Stomach (tissue), 9 donors: ENCODE measurements around the gene VCL. TPM values are rescaled to one million over a fixed set of nuclear protein-coding genes. Genes with fewer than 3 reads are reported as not detected.

Experiments
- DNase-seq, 2 donors: peaks; one replicate each; pipeline versions ENCODE4 v3.0.0 to v3.0.0-alpha.2; 2013 to 2019
- H3K27ac ChIP-seq, 5 donors: fragments of 200-600 bp in 4 of 5; sonication (generic) in 4 of 5; one replicate each; pipeline ENCODE4 v1.5.1; 2013 to 2019; ENCODE audit warnings: mild to moderate bottlenecking in 1 of 5, moderate library complexity in 1 of 5
- H3K27me3 ChIP-seq, 3 donors: fragments of 200-600 bp; sonication (generic); one replicate each; pipeline ENCODE4 v1.5.1; 2017 to 2019; ENCODE audit warnings: mixed run types in 1 of 3
- H3K36me3 ChIP-seq, 4 donors: fragments of 200-600 bp; sonication (generic); 1 replicate in 3 of 4; 2 replicates in 1 of 4; pipeline ENCODE4 v1.5.1; 2016 to 2019
- H3K4me1 ChIP-seq, 4 donors: fragments of 200-600 bp; sonication (generic); one replicate each; pipeline ENCODE4 v1.5.1; 2016 to 2019
- H3K4me3 ChIP-seq, 4 donors: fragments of 200-600 bp; sonication (generic) in 3 of 4; one replicate each; pipeline ENCODE4 v1.5.1; 2016 to 2019; ENCODE audit warnings: mild to moderate bottlenecking in 1 of 4
- H3K9me3 ChIP-seq, 4 donors: fragments of 200-600 bp; sonication (generic); one replicate each; pipeline ENCODE4 v1.5.1; 2016 to 2019
- EP300 ChIP-seq: sonication (generic); formaldehyde crosslinking; IDR thresholded peaks from one replicate; pipeline ENCODE4 v1.6.1; 2017; ENCODE audit warnings: antibody characterized with exemption
- POLR2A ChIP-seq, 4 donors: fragments of 450-650 bp; IDR thresholded peaks; one replicate each; pipeline ENCODE4 v1.6.1; 2016; ENCODE audit warnings: antibody characterized with exemption in 4 of 4, control low read depth in 2 of 4, mild to moderate bottlenecking in 1 of 4, moderate library complexity in 1 of 4
- POLR2AphosphoS5 ChIP-seq, 3 donors: sonication (generic); formaldehyde crosslinking; IDR thresholded peaks; one replicate each; pipeline ENCODE4 v1.6.1; 2016; ENCODE audit warnings: antibody characterized with exemption in 3 of 3
- WGBS, 5 donors: extraction: QIAGEN DNeasy Blood & Tissue Kit in 3 of 5; methylation state at CpG; one replicate each; pipeline versions ENCODE4 v1.1.5 to v1.1.7; 2013 to 2018; 5-methylcytosine and 5-hydroxymethylcytosine counted together
- intact Hi-C: fragments of 100-400 bp; cut with DNase I; formaldehyde crosslinking; loops from one replicate; pipeline ENCODE4 v1.15.1; 2023; ENCODE audit warnings: low total_unique reads
- polyA plus RNA-seq, 3 donors: library from polyadenylated mRNA; stranded (reverse); fragments of 200-250 nt; gene quantifications; one replicate each; pipeline ENCODE4 v1.2.3, GENCODE V29; 2013
- total RNA-seq, 5 donors: library from RNA; depleted of rRNA; stranded (reverse); fragments of >200 nt; gene quantifications; one replicate each; pipeline versions ENCODE4 v1.1.0 to v1.2.3, GENCODE V29; 2014 to 2016
- TF ChIP-seq, protein P1 (sequence below), 7 experiments: fragments of 450-650 bp in 4 of 7; fragments of 200-600 bp in 3 of 7; sonication (generic) in 3 of 7; IDR thresholded peaks; one replicate each; pipeline ENCODE4 v1.5.1; 2016 to 2019; ENCODE audit warnings: antibody characterized with exemption in 7 of 7, control low read depth in 2 of 7, mild to moderate bottlenecking in 1 of 7
- donor health status: healthy with polysubstance abuse.
- donor health status: Bipolar disorder and iron deficiency.
- donor health status: healthy.

Gene VCL
- total and polyA plus RNA-seq, 8 donors: 11.2 to 211 (median 62.3) TPM

DNA sequence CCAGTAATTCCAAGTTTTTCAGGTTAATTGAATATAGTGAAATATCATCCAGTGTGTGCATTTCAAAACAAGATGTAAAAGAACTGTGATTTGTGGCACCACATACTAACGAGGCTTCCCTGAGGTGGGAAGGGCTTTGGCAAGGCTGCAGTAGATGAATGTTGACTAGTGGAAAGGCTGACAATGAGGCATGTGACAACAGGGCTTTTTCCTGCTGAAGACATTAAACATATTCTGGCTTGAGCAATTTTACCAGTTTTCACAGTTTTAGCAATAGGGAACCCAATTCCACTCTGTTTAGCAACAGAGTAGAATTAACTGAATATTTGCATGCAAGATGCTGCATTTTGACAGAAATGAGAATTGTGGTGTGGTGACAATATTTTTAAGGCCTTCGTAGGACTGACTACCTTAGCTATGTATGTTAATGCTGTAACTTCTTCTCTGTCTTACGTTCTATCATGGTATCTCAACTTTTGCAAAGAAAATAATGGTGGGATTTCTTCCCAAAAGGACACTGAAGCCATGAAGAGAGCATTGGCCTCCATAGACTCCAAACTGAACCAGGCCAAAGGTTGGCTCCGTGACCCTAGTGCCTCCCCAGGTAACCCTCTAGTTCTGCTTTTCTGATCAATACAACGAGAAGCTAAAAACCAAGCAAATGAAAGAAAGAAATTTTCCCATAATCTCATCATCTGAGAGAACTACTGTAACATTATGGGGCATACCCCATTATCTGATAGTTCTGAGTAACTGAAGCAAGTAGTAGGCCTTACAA lies 84.2 kb downstream of the VCL start:
- Histone ChIP-seq H3K9me3 (no peaks in the 10 kb centered on the region), H3K4me3 (no peak overlapping the region), H3K27ac (no peak overlapping the region), H3K4me1 (peaks cover 0 to 67% (median 27%) of the 10 kb centered on the region in 4 donors), H3K27me3 (no peaks in the 10 kb centered on the region), H3K36me3 (peaks cover 23 to 50% (median 40%) of the 10 kb centered on the region in 4 donors)
- DNase-seq: no peak
- WGBS, 5 donors: 58 to 74% (median 63%) methylated on average over 5 of the region's 5 CpGs
- TF ChIP-seq EP300 (no peak), POLR2AphosphoS5 (IDR thresholded peaks at IDR 0.05) (no peak), POLR2A (IDR thresholded peaks at IDR 0.05) (no peak)
- TF ChIP-seq, protein P1, sequence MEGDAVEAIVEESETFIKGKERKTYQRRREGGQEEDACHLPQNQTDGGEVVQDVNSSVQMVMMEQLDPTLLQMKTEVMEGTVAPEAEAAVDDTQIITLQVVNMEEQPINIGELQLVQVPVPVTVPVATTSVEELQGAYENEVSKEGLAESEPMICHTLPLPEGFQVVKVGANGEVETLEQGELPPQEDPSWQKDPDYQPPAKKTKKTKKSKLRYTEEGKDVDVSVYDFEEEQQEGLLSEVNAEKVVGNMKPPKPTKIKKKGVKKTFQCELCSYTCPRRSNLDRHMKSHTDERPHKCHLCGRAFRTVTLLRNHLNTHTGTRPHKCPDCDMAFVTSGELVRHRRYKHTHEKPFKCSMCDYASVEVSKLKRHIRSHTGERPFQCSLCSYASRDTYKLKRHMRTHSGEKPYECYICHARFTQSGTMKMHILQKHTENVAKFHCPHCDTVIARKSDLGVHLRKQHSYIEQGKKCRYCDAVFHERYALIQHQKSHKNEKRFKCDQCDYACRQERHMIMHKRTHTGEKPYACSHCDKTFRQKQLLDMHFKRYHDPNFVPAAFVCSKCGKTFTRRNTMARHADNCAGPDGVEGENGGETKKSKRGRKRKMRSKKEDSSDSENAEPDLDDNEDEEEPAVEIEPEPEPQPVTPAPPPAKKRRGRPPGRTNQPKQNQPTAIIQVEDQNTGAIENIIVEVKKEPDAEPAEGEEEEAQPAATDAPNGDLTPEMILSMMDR (IDR thresholded peaks at IDR 0.05): no peak
- intact Hi-C loops: no loop called here

DNA sequence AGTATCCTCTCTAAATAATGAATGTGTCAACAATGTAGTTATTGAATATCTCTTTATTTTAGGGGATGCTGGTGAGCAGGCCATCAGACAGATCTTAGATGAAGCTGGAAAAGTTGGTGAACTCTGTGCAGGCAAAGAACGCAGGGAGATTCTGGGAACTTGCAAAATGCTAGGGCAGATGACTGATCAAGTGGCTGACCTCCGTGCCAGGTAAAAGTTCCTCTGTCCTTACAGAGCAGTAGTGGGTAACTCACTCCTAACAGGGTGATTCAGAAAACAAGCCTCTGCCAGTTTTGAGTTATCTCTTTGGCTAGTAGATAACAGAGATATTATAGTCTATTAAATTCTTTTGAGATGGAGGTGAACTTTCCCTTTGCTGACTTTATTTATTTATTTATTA lies 85.4 kb downstream of the VCL start:
- no peak overlapping the region for H3K4me3 ChIP-seq
- 65 to 86% (median 84%) methylated on average over 2 of the region's 2 CpGs for WGBS, 5 donors
- H3K27me3 ChIP-seq: no peaks in the 10 kb centered on the region
- H3K9me3 ChIP-seq: no peaks in the 10 kb centered on the region
- TF ChIP-seq POLR2AphosphoS5 (IDR thresholded peaks at IDR 0.05): no peak
- no peak for TF ChIP-seq EP300
- TF ChIP-seq, protein P1 (IDR thresholded peaks at IDR 0.05): no peak
- no peak for TF ChIP-seq POLR2A (IDR thresholded peaks at IDR 0.05)
- peaks cover 0 to 56% (median 20%) of the 10 kb centered on the region in 4 donors for H3K4me1 ChIP-seq
- intact Hi-C loops: no loop called here
- no peak overlapping the region for H3K27ac ChIP-seq
- H3K36me3 ChIP-seq: peaks cover 23 to 54% (median 40%) of the 10 kb centered on the region in 4 donors
- no peak for DNase-seq

DNA sequence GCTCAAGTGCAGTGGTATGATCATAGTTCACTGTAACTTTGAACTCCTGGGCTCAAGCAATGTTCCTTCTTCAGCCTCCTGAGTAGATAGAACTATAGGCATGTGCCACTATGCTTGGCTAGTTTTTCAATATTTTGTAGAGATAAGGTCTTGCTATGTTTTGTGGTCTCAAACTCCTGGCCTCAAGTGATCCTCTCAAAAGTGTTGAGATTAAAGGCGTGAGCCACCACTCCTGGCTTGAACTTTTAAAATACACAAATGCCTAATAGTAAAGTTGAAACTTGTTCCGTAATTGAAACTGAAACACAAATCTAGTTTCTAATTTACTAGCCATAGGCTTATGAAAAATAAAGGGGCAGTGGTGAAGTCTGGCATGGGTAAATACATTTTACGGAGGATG lies 87.0 kb downstream of the VCL start:
- no peak overlapping the region for H3K4me3 ChIP-seq
- no peaks in the 10 kb centered on the region for H3K9me3 ChIP-seq
- H3K4me1 ChIP-seq: peaks cover 0 to 45% (median 20%) of the 10 kb centered on the region in 4 donors
- H3K27ac ChIP-seq: peak overlapping the region in 1 of 5 donors; percentile 16
- H3K27me3 ChIP-seq: no peaks in the 10 kb centered on the region
- WGBS, 5 donors: 76 to 81% (median 77%) methylated on average over 3 of the region's 3 CpGs
- TF ChIP-seq, protein P1 (IDR thresholded peaks at IDR 0.05): no peak
- TF ChIP-seq POLR2AphosphoS5 (IDR thresholded peaks at IDR 0.05) (no peak), POLR2A (IDR thresholded peaks at IDR 0.05) (no peak), EP300 (no peak)
- DNase-seq: no peak
- H3K36me3 ChIP-seq: peaks cover 23 to 70% (median 54%) of the 10 kb centered on the region in 4 donors
- intact Hi-C loops: no loop called here

DNA sequence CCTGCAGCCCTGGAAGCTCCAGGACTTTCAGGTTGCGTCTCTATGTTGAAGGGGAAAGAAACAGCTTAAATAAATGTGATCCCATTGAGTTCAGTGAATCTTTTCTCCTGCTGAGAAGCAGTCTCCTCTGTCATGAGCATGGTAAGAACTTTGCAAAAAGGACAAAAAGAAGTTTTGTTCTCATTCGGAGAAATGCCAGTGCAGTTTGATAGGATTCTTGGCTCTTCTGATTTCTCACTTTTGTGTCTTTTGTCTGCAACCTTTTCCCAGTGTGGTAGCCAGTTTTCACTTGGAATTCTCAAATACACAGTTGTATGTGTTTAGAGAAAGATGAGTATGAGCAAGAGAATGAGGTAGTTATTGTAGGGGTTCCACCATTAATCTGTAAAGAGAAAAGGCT lies 88.4 kb downstream of the VCL start:
- no peak overlapping the region for H3K4me3 ChIP-seq
- H3K4me1 ChIP-seq: peaks cover 0 to 32% (median 13%) of the 10 kb centered on the region in 4 donors
- no peak for DNase-seq
- peaks cover 23 to 83% (median 68%) of the 10 kb centered on the region in 4 donors for H3K36me3 ChIP-seq
- H3K27ac ChIP-seq: no peak overlapping the region
- no peaks in the 10 kb centered on the region for H3K27me3 ChIP-seq
- no peak for TF ChIP-seq EP300
- WGBS, 5 donors: 80 to 94% (median 88%) methylated on average over 2 of the region's 2 CpGs
- H3K9me3 ChIP-seq: no peaks in the 10 kb centered on the region
- intact Hi-C loops: no loop called here

DNA sequence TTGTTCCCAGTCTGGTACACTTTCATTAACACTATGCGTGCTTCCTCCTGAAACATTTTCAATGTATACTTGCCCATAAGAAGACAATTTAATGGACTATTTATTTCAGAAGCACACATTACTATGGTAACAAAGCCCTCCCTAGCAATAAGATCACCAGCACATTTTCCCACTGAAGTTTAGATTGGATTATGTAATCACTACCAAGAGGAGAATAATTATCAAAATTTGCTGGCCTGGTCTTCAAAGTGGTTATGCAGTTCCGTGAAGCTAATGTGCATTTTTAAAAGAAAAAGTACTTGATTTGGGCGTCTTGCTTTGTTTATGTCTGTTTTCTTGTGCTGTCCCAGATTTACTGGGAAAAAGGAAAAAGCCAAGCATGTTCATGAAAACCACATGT lies 90.8 kb downstream of the VCL start:
- intact Hi-C loops: no loop called here
- Histone ChIP-seq H3K9me3 (no peaks in the 10 kb centered on the region), H3K36me3 (peaks cover 22 to 88% (median 73%) of the 10 kb centered on the region in 4 donors), H3K27ac (no peak overlapping the region), H3K4me3 (no peak overlapping the region), H3K4me1 (peaks cover 0 to 13% (median 5%) of the 10 kb centered on the region in 4 donors), H3K27me3 (no peaks in the 10 kb centered on the region)
- DNase-seq: no peak
- TF ChIP-seq POLR2AphosphoS5 (IDR thresholded peaks at IDR 0.05): no peak
- TF ChIP-seq EP300: no peak
- TF ChIP-seq, protein P1 (IDR thresholded peaks at IDR 0.05): no peak
- TF ChIP-seq POLR2A (IDR thresholded peaks at IDR 0.05): no peak
- 47 to 80% (median 52%) methylated on average over 3 of the region's 3 CpGs for WGBS, 5 donors
